H1 (cell line): Measurements from ENCODE around the gene GRK6. TPM values are rescaled to one million over a fixed set of nuclear protein-coding genes. Genes with fewer than 3 reads are reported as not detected.

Experiments used
- CBX5 ChIP-seq: fragments of 300-800, 300-1000 bp; sonication (generic); IDR thresholded peaks from 2 replicates; pipeline ENCODE4 v1.7.1; 2016; ENCODE audit warnings: antibody characterized with exemption, low read length, low read depth
- CREB1 ChIP-seq: IDR thresholded peaks from 2 replicates; pipeline ENCODE4 v1.6.1; 2012; ENCODE audit warnings: inconsistent platforms
- KDM4A ChIP-seq: IDR thresholded peaks from one replicate; pipeline ENCODE4 v1.7.1; 2012; ENCODE audit warnings: low read depth, mild to moderate bottlenecking, moderate library complexity, low read length, inconsistent platforms; ENCODE audit not compliant: severe bottlenecking
- KDM5A ChIP-seq: fragments of 200-600 bp; IDR thresholded peaks from 2 replicates; pipeline ENCODE4 v1.7.1; 2012; ENCODE audit warnings: mild to moderate bottlenecking, low read length, inconsistent platforms, mixed read lengths
- NANOG ChIP-seq: IDR thresholded peaks from 2 replicates; pipeline ENCODE4 v1.6.1; 2011; ENCODE audit warnings: low read length, low read depth, mild to moderate bottlenecking, inconsistent platforms; ENCODE audit not compliant: insufficient read depth, poor library complexity, severe bottlenecking
- NRF1 ChIP-seq: IDR thresholded peaks from 2 replicates; pipeline ENCODE4 v1.6.1; 2011; ENCODE audit warnings: mild to moderate bottlenecking, low read depth, low read length, improper control_type of control experiment
- PHF8 ChIP-seq: fragments of 200-600 bp; sonication (generic); conservative IDR thresholded peaks from 2 replicates; pipeline ENCODE4 v1.7.1; 2012; ENCODE audit warnings: low read depth, mild to moderate bottlenecking, inconsistent platforms, low read length, moderate library complexity
- POLR2A ChIP-seq, 2 experiments: IDR thresholded peaks; 1 replicate in 1 of 2; 2 replicates in 1 of 2; pipeline ENCODE4 v1.6.1; 2011; ENCODE audit warnings: low read depth in 2 of 2, low read length in 2 of 2, mild to moderate bottlenecking in 2 of 2; ENCODE audit errors: control extremely low read depth in 1 of 2
- POLR2AphosphoS5 ChIP-seq: IDR thresholded peaks from 2 replicates; pipeline ENCODE4 v1.6.1; 2011; ENCODE audit warnings: low read depth, low read length
- RAD21 ChIP-seq, 2 experiments: IDR thresholded peaks in 1 of 2; conservative IDR thresholded peaks in 1 of 2; 2 replicates each; pipeline ENCODE4 v1.6.1; 2011; ENCODE audit warnings: low read depth in 2 of 2, low read length in 2 of 2, improper control_type of control experiment in 1 of 2, inconsistent platforms in 1 of 2, mild to moderate bottlenecking in 1 of 2, moderate library complexity in 1 of 2
- SP1 ChIP-seq: IDR thresholded peaks from 2 replicates; pipeline ENCODE4 v1.6.1; 2011; ENCODE audit warnings: low read depth, low read length
- SRF ChIP-seq: IDR thresholded peaks from 2 replicates; pipeline ENCODE4 v1.6.1; 2011; ENCODE audit warnings: mild to moderate bottlenecking, low read depth, low read length, moderate library complexity
- TEAD4 ChIP-seq: IDR thresholded peaks from 2 replicates; pipeline ENCODE4 v1.6.1; 2012; ENCODE audit warnings: low read depth, low read length, inconsistent platforms, mixed read lengths
- YY1 ChIP-seq: IDR thresholded peaks from 2 replicates; pipeline ENCODE4 v1.6.1; 2011; ENCODE audit warnings: low read depth, mild to moderate bottlenecking, low read length
- polyA plus RNA-seq, 7 experiments: library from polyadenylated mRNA; depleted of rRNA in 3 of 7; stranded (reverse) in 5 of 7; unstranded in 2 of 7; fragments of >200 nt in 5 of 7; fragments of 200-250 nt in 2 of 7; gene quantifications; 1 replicate in 5 of 7; 2 replicates in 1 of 7; 4 replicates in 1 of 7; pipeline versions ENCODE4 v1.2.1 to v1.2.3, GENCODE V29; 2011 to 2013; ENCODE audit warnings: missing spikeins in 2 of 7, mixed read lengths in 2 of 7
- total RNA-seq: library from RNA; stranded (reverse); fragmentation: NEBNext Ultra II Directional; extraction: Animal tissue kit (Norgen Biotek cat#: 25700); gene quantifications from 2 replicates; pipeline ENCODE4 v1.2.1, GENCODE V29; 2021
- TF ChIP-seq, protein P1 (sequence below): IDR thresholded peaks from 2 replicates; pipeline ENCODE4 v1.6.1; 2011; ENCODE audit warnings: low read depth, mild to moderate bottlenecking, low read length; ENCODE audit not compliant: insufficient read depth
- TF ChIP-seq, protein P2 (sequence below): IDR thresholded peaks from 2 replicates; pipeline ENCODE4 v1.6.1; 2012; ENCODE audit warnings: inconsistent platforms

GRK6 gene
- total and polyA plus RNA-seq, 2 of the 8 experiments (the other 6 are each of a cell fraction or from before 2014, with no cell fraction given): 31.8 to 57.8 TPM

DNA sequence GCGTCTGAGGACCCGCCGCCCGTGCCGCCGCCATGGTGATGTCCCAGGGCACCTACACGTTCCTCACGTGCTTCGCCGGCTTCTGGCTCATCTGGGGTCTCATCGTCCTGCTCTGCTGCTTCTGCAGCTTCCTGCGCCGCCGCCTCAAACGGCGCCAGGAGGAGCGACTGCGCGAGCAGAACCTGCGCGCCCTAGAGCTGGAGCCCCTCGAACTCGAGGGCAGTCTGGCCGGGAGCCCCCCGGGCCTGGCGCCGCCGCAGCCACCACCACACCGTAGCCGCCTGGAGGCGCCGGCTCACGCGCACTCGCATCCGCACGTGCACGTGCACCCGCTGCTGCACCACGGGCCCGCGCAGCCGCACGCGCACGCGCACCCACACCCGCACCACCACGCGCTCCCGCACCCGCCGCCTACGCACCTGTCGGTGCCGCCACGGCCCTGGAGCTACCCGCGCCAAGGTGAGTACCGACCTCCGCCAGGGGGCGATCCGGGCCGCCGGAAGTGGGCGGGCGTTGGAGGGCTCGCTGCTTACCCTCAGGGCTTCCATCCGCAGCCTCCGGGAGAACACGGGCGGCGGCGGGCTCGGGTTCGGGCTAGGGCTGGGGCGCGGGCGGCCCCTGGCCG is 28.7 kb downstream of the GRK6 start (continued):
- TF ChIP-seq, protein P1, sequence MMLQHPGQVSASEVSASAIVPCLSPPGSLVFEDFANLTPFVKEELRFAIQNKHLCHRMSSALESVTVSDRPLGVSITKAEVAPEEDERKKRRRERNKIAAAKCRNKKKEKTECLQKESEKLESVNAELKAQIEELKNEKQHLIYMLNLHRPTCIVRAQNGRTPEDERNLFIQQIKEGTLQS: no peak
- TF ChIP-seq CBX5 (no peak), TEAD4 (0 out of 2 replicates have a peak, but pooled peaks have one; percentile 1), PHF8 (peak; percentile 80), SP1 (no peak), CREB1 (peak; percentile 57), KDM5A (no peak), NANOG (peak; percentile 49), RAD21 (IDR thresholded peaks at IDR 0.05 in 1 of 2, conservative IDR thresholded peaks at IDR 0.05 in 1 of 2; ENCODE audit: low read depth in 2 of 2, low read length in 2 of 2) (peak in 1 of 2 experiments; percentile 56; a peak in 3 of 4 replicates), KDM4A (peak; percentile 15), SRF (no peak), POLR2AphosphoS5 (peak; percentile 30), NRF1 (peak; percentile 58), YY1 (0 out of 2 replicates have a peak, but pooled peaks have one; percentile 5), POLR2A (IDR thresholded peaks at IDR 0.05; ENCODE audit: control extremely low read depth in 1 of 2, low read depth in 2 of 2, low read length in 2 of 2) (peak in 1 of 2 experiments; percentile 73; a peak in 2 of 3 replicates)
- TF ChIP-seq, protein P2, sequence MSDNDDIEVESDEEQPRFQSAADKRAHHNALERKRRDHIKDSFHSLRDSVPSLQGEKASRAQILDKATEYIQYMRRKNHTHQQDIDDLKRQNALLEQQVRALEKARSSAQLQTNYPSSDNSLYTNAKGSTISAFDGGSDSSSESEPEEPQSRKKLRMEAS: peak; percentile 87
